GM21717 (cell line): ENCODE measurements around the gene RAB39B.

ENCODE experiments used
- ATAC-seq: cut with Tn5 transposase; IDR thresholded peaks from one replicate; pipeline ENCODE4 v1.9.1; 2021; ENCODE audit warnings: mild to moderate bottlenecking, moderate library complexity; ENCODE audit not compliant: unreplicated experiment

The RAB39B gene

GRCh38 chrX:155216179-155216939, 47.9 kb downstream of the RAB39B start, which contains the start of gene VBP1:
VBP1 (plus strand) TSS chrX:155216460; CDS start chrX:155216483, 23 bp downstream.
- ATAC-seq: peak; percentile 97

- peak; percentile 36 for ATAC-seq
These were observed 48.7 kb downstream of the RAB39B start for GRCh38 chrX:155215443-155216178.

DNA sequence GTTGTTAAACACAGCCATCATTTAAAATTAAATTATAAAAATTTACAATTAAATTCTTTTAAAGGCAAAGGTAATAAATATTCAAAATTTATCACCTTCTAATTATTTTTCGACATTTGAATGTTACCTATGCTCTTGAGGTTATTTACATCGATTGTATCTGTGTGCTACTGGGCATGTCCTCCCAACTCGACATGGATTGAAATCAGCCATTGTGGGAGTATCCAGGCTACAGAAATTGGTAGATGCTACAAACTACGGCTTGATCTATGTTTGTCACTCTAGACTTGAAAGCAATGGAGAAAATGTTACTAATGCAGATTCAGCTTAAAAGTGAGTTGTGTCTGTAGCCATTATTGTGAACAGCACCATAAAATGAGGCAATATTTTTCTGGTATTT, 50.6 kb downstream of the RAB39B start:
- ATAC-seq: no peak

- ATAC-seq: no peak
These were observed 53.1 kb downstream of the RAB39B start for GRCh38 chrX:155211208-155211607.
